Hepatocyte (in vitro differentiated cells): ENCODE data around the gene TPPP3. TPM values are rescaled to one million over a fixed set of nuclear protein-coding genes. Genes with fewer than 3 reads are reported as not detected.

Experiments
- DNase-seq: peaks from one replicate; pipeline ENCODE4 v3.0.0-alpha.2; 2016; ENCODE audit warnings: low spot score
- H2AFZ ChIP-seq: fragments of 200-600 bp; sonication (generic); 2 replicates; pipeline ENCODE4 v1.6.0; 2016; ENCODE audit warnings: antibody characterized with exemption, mild to moderate bottlenecking
- H3K27ac ChIP-seq: fragments of 200-600 bp; sonication (generic); 2 replicates; pipeline ENCODE4 v1.5.1; 2016; ENCODE audit warnings: mild to moderate bottlenecking
- H3K27me3 ChIP-seq: fragments of 200-600 bp; sonication (generic); 2 replicates; pipeline ENCODE4 v1.6.1; 2016
- H3K36me3 ChIP-seq: fragments of 200-600 bp; sonication (generic); replicated peaks from 2 replicates; pipeline ENCODE4 v1.5.1; 2016; ENCODE audit warnings: low read depth; ENCODE audit not compliant: insufficient read depth
- H3K4me1 ChIP-seq: fragments of 200-600 bp; sonication (generic); 2 replicates; pipeline ENCODE4 v1.5.1; 2016; ENCODE audit warnings: mild to moderate bottlenecking, moderate library complexity; ENCODE audit not compliant: insufficient read depth
- H3K4me2 ChIP-seq: fragments of 200-600 bp; sonication (generic); 2 replicates; pipeline ENCODE4 v1.6.0; 2016
- H3K4me3 ChIP-seq: fragments of 200-600 bp; sonication (generic); 2 replicates; pipeline ENCODE4 v1.5.1; 2016; ENCODE audit warnings: mild to moderate bottlenecking
- H3K79me2 ChIP-seq: fragments of 200-600 bp; sonication (generic); 2 replicates; pipeline ENCODE4 v1.6.0; 2017; ENCODE audit warnings: mild to moderate bottlenecking
- H3K9me2 ChIP-seq: fragments of 200-600 bp; sonication (generic); replicated peaks from 2 replicates; pipeline ENCODE4 v1.6.0; 2017; ENCODE audit warnings: mild to moderate bottlenecking; ENCODE audit not compliant: insufficient read depth
- H3K9me3 ChIP-seq: fragments of 200-600 bp; sonication (generic); 2 replicates; pipeline ENCODE4 v1.5.1; 2016; ENCODE audit warnings: low read depth, mild to moderate bottlenecking
- H4K20me1 ChIP-seq: fragments of 200-600 bp; sonication (generic); 2 replicates; pipeline ENCODE4 v1.6.0; 2016; ENCODE audit warnings: mild to moderate bottlenecking; ENCODE audit not compliant: insufficient read depth, poor library complexity, severe bottlenecking
- EZH2 ChIP-seq: fragments of 200-600 bp; sonication (generic); IDR thresholded peaks from 2 replicates; pipeline ENCODE4 v1.6.1; 2016; ENCODE audit warnings: antibody characterized with exemption, mild to moderate bottlenecking, borderline replicate concordance
- EZH2phosphoT487 ChIP-seq: fragments of 200-600 bp; sonication (generic); IDR thresholded peaks from one replicate; pipeline ENCODE4 v1.6.1; 2018; ENCODE audit warnings: antibody characterized with exemption, mild to moderate bottlenecking, low read depth, moderate library complexity; ENCODE audit not compliant: unreplicated experiment, severe bottlenecking
- WGBS: methylation state at CpG from one replicate; pipeline ENCODE4 v1.1.6; 2016; ENCODE audit warnings: low lambda C conversion rate; ENCODE audit errors: missing lambda C conversion rate; 5-methylcytosine and 5-hydroxymethylcytosine counted together
- polyA plus RNA-seq: library from polyadenylated mRNA; unstranded; fragments of >200 nt; fragmentation: Nextera tagmentation; extraction: Ambion mirVana; gene quantifications from 2 replicates; pipeline ENCODE4 v1.2.1, GENCODE V29; 2016
- total RNA-seq: library from RNA; depleted of rRNA; stranded (reverse); fragments of >200 nt; gene quantifications from 2 replicates; pipeline ENCODE4 v1.2.3, GENCODE V29; 2014
- TF ChIP-seq, protein P1 (sequence below): fragments of 200-600 bp; sonication (generic); IDR thresholded peaks from 2 replicates; pipeline ENCODE4 v1.5.1; 2016; ENCODE audit warnings: antibody characterized with exemption, mild to moderate bottlenecking; ENCODE audit not compliant: poor library complexity

Gene TPPP3
- total and polyA plus RNA-seq, 2 experiments from 2014 or later = 3.2 to 20.1 TPM

DNA sequence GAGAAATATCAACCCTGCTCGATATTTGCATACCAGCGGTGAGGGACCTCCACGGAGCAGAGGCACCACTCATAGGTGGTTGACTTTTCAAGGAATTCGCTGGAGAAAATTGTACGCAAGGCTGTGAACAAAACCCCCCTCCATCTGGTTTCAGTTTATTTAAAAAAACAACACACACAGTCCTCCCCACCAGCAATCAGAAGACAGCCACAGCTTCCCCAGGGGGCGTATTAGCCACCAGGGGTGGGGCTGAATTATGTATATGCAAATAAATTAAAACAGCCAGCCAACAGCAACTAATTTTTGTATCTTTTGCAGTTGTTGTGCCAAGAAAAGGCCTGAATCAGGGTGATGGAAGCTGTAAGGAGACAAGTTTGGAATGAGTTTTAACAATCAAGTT lies 31.8 kb upstream of the TPPP3 start:
- Histone ChIP-seq H3K27me3 (peaks cover 17% of the 10 kb centered on the region), H3K4me3 (no peak overlapping the region), H3K79me2 (no peaks in the 10 kb centered on the region), H3K27ac (no peak overlapping the region), H3K4me1 (peaks cover 12% of the 10 kb centered on the region), H3K9me3 (no peaks in the 10 kb centered on the region), H2AFZ (no peak overlapping the region), H4K20me1 (no peaks in the 10 kb centered on the region), H3K9me2 (no peaks in the 10 kb centered on the region), H3K4me2 (peak overlapping the region; percentile 21), H3K36me3 (no peaks in the 10 kb centered on the region)
- TF ChIP-seq EZH2phosphoT487 (no peak), EZH2 (no peak)
- TF ChIP-seq, protein P1, sequence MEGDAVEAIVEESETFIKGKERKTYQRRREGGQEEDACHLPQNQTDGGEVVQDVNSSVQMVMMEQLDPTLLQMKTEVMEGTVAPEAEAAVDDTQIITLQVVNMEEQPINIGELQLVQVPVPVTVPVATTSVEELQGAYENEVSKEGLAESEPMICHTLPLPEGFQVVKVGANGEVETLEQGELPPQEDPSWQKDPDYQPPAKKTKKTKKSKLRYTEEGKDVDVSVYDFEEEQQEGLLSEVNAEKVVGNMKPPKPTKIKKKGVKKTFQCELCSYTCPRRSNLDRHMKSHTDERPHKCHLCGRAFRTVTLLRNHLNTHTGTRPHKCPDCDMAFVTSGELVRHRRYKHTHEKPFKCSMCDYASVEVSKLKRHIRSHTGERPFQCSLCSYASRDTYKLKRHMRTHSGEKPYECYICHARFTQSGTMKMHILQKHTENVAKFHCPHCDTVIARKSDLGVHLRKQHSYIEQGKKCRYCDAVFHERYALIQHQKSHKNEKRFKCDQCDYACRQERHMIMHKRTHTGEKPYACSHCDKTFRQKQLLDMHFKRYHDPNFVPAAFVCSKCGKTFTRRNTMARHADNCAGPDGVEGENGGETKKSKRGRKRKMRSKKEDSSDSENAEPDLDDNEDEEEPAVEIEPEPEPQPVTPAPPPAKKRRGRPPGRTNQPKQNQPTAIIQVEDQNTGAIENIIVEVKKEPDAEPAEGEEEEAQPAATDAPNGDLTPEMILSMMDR = no peak
- WGBS = 33% methylated on average over 6 of the region's 6 CpGs
- DNase-seq = no peak

DNA sequence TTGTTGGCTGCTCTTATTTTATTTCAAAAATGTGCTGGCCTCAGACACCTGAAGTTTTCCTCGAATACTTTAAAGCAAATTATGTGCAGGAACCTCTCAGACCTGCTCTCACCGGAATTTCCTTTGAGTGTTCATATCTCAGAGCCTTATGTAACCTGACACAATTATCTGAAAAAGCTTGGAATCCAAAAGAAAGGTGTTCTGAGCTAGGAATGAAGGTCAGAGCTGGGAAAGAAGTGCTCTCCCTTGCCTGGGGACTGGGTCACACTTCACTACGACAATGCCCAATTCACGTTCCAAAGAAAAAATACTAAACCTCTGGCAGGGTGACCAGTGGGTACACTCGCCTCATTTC lies 30.9 kb upstream of the TPPP3 start:
- TF ChIP-seq EZH2 = no peak
- TF ChIP-seq, protein P1 = no peak
- no peak for TF ChIP-seq EZH2phosphoT487
- no peak overlapping the region for H3K4me2 ChIP-seq

DNA sequence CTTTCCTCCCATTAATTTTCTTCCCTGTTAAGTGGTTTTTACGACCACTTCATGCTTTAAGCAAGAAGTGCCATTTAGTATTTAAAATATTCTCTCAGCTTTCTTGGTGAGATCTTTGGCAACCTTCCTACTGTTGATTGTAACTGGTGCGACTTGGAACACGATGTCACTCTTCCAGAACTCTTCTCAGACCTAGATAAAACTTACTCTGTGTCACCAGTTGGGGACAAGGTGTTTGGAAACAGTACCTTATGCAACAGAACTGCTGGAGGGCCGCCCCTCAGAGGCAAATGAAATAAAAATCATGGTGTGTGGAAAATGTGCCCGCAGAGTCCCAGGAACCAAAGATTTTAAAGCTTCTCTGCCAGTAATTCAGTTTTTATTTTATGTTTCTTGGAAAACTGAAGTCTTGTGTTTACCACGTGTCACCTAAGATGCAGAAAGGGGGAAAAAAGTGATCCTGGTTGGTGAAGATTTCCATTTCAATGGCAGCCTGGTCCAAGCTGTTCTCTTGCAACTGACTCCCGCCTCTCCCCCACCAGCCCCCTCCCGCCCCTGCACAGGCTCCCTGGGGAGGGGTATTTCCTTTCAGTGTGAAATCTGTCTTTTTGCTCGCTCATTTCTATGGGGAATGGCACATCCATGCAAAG lies 30.4 kb upstream of the TPPP3 start:
- no peak for DNase-seq
- H3K79me2 ChIP-seq = no peaks in the 10 kb centered on the region
- H3K36me3 ChIP-seq = no peaks in the 10 kb centered on the region
- H3K9me3 ChIP-seq = no peaks in the 10 kb centered on the region
- peaks cover 4% of the 10 kb centered on the region for H3K27me3 ChIP-seq
- no peaks in the 10 kb centered on the region for H3K9me2 ChIP-seq
- WGBS = 37% methylated on average over 9 of the region's 9 CpGs
- TF ChIP-seq, protein P1 = no peak
- no peak for TF ChIP-seq EZH2
- TF ChIP-seq EZH2phosphoT487 = no peak
- no peak overlapping the region for H3K27ac ChIP-seq
- H3K4me3 ChIP-seq = no peak overlapping the region
- no peaks in the 10 kb centered on the region for H4K20me1 ChIP-seq
- H2AFZ ChIP-seq = no peak overlapping the region
- no peak overlapping the region for H3K4me2 ChIP-seq
- peaks cover 12% of the 10 kb centered on the region for H3K4me1 ChIP-seq

More for the DNA sequence above, 30.9 kb upstream of the TPPP3 start:
- Histone ChIP-seq H3K27me3 (peaks cover 9% of the 10 kb centered on the region), H3K27ac (no peak overlapping the region), H4K20me1 (no peaks in the 10 kb centered on the region), H2AFZ (no peak overlapping the region), H3K36me3 (no peaks in the 10 kb centered on the region), H3K4me3 (no peak overlapping the region), H3K9me3 (no peaks in the 10 kb centered on the region), H3K9me2 (no peaks in the 10 kb centered on the region), H3K4me1 (peaks cover 12% of the 10 kb centered on the region), H3K79me2 (no peaks in the 10 kb centered on the region)
- no peak for DNase-seq
- 41% methylated on average over 5 of the region's 5 CpGs for WGBS
